ENCODE results near the gene RAB25. TPM values are rescaled to one million over a fixed set of nuclear protein-coding genes. Genes with fewer than 3 reads are reported as not detected.

Gene RAB25
- total RNA-seq, 1 donor from 2014 or later = 3.1 TPM

DNA sequence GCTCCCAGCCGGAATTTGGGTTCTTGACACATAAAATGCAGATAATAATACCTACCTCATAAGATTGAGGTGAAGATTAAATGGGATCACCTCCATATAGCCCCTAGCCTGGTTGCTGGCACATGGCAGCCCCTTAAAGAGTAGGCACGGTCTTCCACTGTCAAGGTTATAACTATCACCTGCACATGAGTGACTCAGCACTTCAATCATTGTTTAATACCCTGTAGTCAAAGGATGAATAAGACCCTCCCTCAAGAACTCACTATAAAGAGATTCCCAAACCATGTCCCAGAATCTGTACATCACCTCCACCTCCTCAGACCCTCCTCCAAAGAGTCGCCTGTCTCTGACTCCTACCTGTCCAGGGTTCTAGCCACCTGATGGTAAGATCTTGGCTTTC, 47.1 kb downstream of the RAB25 start:
- no peaks in the 10 kb centered on the region for H3K9me3 ChIP-seq (ENCODE audit: insufficient read depth, low read depth, low read length)
- DNase-seq (ENCODE audit: low read depth) = no peak
- H4K20me1 ChIP-seq (ENCODE audit: insufficient read depth, low read length) = no peaks in the 10 kb centered on the region
- H3K4me1 Mint-ChIP-seq (ENCODE audit: low read depth, unreplicated experiment) = peaks cover 43% of the 10 kb centered on the region
- H3K27ac Mint-ChIP-seq (ENCODE audit: unreplicated experiment) = peak overlapping the region; percentile 59
- no peak overlapping the region for H2AFZ ChIP-seq (ENCODE audit: low read depth, low read length)
- H3K4me1 ChIP-seq (ENCODE audit: insufficient read depth, low read length) = peaks cover 56% of the 10 kb centered on the region
- FAIRE-seq = no peak
- no peak overlapping the region for H3K4me3 Mint-ChIP-seq (ENCODE audit: unreplicated experiment)
- H3K9ac ChIP-seq (ENCODE audit: low read length) = no peak overlapping the region
- TF ChIP-seq EZH2 (IDR thresholded peaks at IDR 0.05; ENCODE audit: insufficient read depth, low read length) = no peak
- TF ChIP-seq, protein P1, sequence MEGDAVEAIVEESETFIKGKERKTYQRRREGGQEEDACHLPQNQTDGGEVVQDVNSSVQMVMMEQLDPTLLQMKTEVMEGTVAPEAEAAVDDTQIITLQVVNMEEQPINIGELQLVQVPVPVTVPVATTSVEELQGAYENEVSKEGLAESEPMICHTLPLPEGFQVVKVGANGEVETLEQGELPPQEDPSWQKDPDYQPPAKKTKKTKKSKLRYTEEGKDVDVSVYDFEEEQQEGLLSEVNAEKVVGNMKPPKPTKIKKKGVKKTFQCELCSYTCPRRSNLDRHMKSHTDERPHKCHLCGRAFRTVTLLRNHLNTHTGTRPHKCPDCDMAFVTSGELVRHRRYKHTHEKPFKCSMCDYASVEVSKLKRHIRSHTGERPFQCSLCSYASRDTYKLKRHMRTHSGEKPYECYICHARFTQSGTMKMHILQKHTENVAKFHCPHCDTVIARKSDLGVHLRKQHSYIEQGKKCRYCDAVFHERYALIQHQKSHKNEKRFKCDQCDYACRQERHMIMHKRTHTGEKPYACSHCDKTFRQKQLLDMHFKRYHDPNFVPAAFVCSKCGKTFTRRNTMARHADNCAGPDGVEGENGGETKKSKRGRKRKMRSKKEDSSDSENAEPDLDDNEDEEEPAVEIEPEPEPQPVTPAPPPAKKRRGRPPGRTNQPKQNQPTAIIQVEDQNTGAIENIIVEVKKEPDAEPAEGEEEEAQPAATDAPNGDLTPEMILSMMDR (IDR thresholded peaks at IDR 0.05; ENCODE audit: insufficient read depth, low read depth, low read length) = no peak
- H3K4me2 ChIP-seq (ENCODE audit: low read length) = no peak overlapping the region
- peaks cover 16% of the 10 kb centered on the region for H3K79me2 ChIP-seq (ENCODE audit: insufficient read depth, low read length)
- H3K27ac ChIP-seq (ENCODE audit: low read depth, low read length) = no peak overlapping the region
- H3K36me3 ChIP-seq (ENCODE audit: insufficient read depth, low read length) = no peaks in the 10 kb centered on the region
- no peaks in the 10 kb centered on the region for H3K27me3 Mint-ChIP-seq (ENCODE audit: low read depth, unreplicated experiment)
- H3K4me3 ChIP-seq (ENCODE audit: insufficient read depth, low read depth, low read length) = no peak overlapping the region
- peaks cover 4% of the 10 kb centered on the region for H3K36me3 Mint-ChIP-seq (ENCODE audit: low read depth, unreplicated experiment)
- H3K27me3 ChIP-seq (ENCODE audit: insufficient read depth, low read length) = no peaks in the 10 kb centered on the region
- no peaks in the 10 kb centered on the region for H3K9me3 Mint-ChIP-seq (ENCODE audit: unreplicated experiment)

DNA sequence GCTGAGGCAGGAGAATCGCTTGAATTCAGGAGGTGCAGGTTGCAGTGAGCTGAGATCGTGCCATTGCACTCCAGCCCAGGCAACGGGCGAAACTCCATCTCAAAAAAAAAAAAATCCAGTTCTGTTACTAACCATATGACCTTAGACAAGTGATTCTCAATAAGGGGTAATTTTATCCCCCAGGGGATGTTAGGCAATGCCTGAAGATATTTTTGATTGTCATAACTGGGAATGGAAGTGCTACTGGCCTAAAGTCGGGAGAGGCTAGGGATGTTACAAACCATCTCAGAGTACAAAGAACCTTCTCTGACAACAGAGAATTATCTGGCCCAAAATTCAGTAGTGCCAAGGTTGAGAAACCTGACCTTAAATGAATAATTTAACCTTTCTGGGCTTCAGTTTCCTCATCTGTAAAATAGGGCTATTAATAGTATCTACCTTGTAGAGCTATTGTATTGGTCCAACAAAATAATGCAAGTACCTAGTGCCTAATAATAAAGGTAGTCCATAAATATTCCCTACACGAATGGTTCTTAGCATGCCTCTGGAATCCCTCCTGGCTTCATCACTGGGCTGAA, 47.8 kb downstream of the RAB25 start:
- TF ChIP-seq, protein P1 (IDR thresholded peaks at IDR 0.05; ENCODE audit: insufficient read depth, low read depth, low read length) = no peak
- TF ChIP-seq EZH2 (IDR thresholded peaks at IDR 0.05; ENCODE audit: insufficient read depth, low read length) = no peak
- no peak overlapping the region for H3K4me3 Mint-ChIP-seq (ENCODE audit: unreplicated experiment)
- H4K20me1 ChIP-seq (ENCODE audit: insufficient read depth, low read length) = no peaks in the 10 kb centered on the region
- H3K9me3 Mint-ChIP-seq (ENCODE audit: unreplicated experiment) = no peaks in the 10 kb centered on the region
- H3K9ac ChIP-seq (ENCODE audit: low read length) = no peak overlapping the region
- no peaks in the 10 kb centered on the region for H3K9me3 ChIP-seq (ENCODE audit: insufficient read depth, low read depth, low read length)
- peaks cover 43% of the 10 kb centered on the region for H3K4me1 Mint-ChIP-seq (ENCODE audit: low read depth, unreplicated experiment)
- DNase-seq (ENCODE audit: low read depth) (no peak), FAIRE-seq (no peak)
- H3K27me3 Mint-ChIP-seq (ENCODE audit: low read depth, unreplicated experiment) = no peaks in the 10 kb centered on the region
- no peak overlapping the region for H3K4me2 ChIP-seq (ENCODE audit: low read length)
- no peaks in the 10 kb centered on the region for H3K27me3 ChIP-seq (ENCODE audit: insufficient read depth, low read length)
- peaks cover 4% of the 10 kb centered on the region for H3K36me3 Mint-ChIP-seq (ENCODE audit: low read depth, unreplicated experiment)
- H3K4me3 ChIP-seq (ENCODE audit: insufficient read depth, low read depth, low read length) = no peak overlapping the region
- no peak overlapping the region for H2AFZ ChIP-seq (ENCODE audit: low read depth, low read length)
- H3K36me3 ChIP-seq (ENCODE audit: insufficient read depth, low read length) = no peaks in the 10 kb centered on the region
- H3K27ac ChIP-seq (ENCODE audit: low read depth, low read length) = no peak overlapping the region
- peaks cover 12% of the 10 kb centered on the region for H3K79me2 ChIP-seq (ENCODE audit: insufficient read depth, low read length)
- H3K27ac Mint-ChIP-seq (ENCODE audit: unreplicated experiment) = no peak overlapping the region
- H3K4me1 ChIP-seq (ENCODE audit: insufficient read depth, low read length) = peaks cover 56% of the 10 kb centered on the region

DNA sequence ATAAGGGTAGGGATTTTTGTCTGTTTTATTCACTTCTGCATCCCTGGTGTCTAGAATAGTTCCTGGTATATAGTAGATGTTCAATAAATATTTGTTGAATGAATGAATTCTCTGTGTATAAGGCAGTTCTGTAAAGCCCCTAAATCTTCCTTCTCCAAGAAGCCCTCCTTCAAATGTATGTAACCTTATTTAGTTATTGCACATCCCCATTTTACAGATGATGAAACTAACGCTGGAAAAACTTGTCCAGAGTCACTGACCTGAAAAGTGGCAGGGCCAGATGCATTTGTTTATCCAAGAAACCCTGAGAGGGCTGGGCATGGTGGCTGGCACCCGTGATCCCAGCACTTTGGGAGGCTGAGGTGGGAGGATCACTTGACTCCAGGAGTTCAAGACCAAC, 49.3 kb downstream of the RAB25 start:
- no peak overlapping the region for H2AFZ ChIP-seq (ENCODE audit: low read depth, low read length)
- peak overlapping the region; percentile 7 for H3K4me3 Mint-ChIP-seq (ENCODE audit: unreplicated experiment)
- no peaks in the 10 kb centered on the region for H3K9me3 ChIP-seq (ENCODE audit: insufficient read depth, low read depth, low read length)
- H3K36me3 Mint-ChIP-seq (ENCODE audit: low read depth, unreplicated experiment) = peaks cover 3% of the 10 kb centered on the region
- peaks cover 6% of the 10 kb centered on the region for H4K20me1 ChIP-seq (ENCODE audit: insufficient read depth, low read length)
- no peak overlapping the region for H3K4me3 ChIP-seq (ENCODE audit: insufficient read depth, low read depth, low read length)
- no peak overlapping the region for H3K27ac Mint-ChIP-seq (ENCODE audit: unreplicated experiment)
- H3K9ac ChIP-seq (ENCODE audit: low read length) = no peak overlapping the region
- TF ChIP-seq, protein P1 (IDR thresholded peaks at IDR 0.05; ENCODE audit: insufficient read depth, low read depth, low read length) = no peak
- no peak for TF ChIP-seq EZH2 (IDR thresholded peaks at IDR 0.05; ENCODE audit: insufficient read depth, low read length)
- no peak overlapping the region for H3K4me2 ChIP-seq (ENCODE audit: low read length)
- H3K9me3 Mint-ChIP-seq (ENCODE audit: unreplicated experiment) = no peaks in the 10 kb centered on the region
- no peaks in the 10 kb centered on the region for H3K27me3 Mint-ChIP-seq (ENCODE audit: low read depth, unreplicated experiment)
- H3K36me3 ChIP-seq (ENCODE audit: insufficient read depth, low read length) = no peaks in the 10 kb centered on the region
- no peaks in the 10 kb centered on the region for H3K27me3 ChIP-seq (ENCODE audit: insufficient read depth, low read length)
- H3K27ac ChIP-seq (ENCODE audit: low read depth, low read length) = no peak overlapping the region
- peaks cover 32% of the 10 kb centered on the region for H3K4me1 Mint-ChIP-seq (ENCODE audit: low read depth, unreplicated experiment)
- no peak for FAIRE-seq
- DNase-seq (ENCODE audit: low read depth) = no peak
- peaks cover 8% of the 10 kb centered on the region for H3K79me2 ChIP-seq (ENCODE audit: insufficient read depth, low read length)
- peaks cover 45% of the 10 kb centered on the region for H3K4me1 ChIP-seq (ENCODE audit: insufficient read depth, low read length)

Measured in astrocyte (in vitro differentiated cells and primary cell).